Fibroblast of pulmonary artery (primary cell): Measurements from ENCODE around the gene ZDHHC14.
A peak's percentile ranks its signal among the peaks of the same experiment; 100 is the strongest.
"Not testable (repeated sequence)": the region's sequence is repeated elsewhere in the genome, so short reads cannot be mapped to it uniquely, and the experiment has no call there.

Experiments
- DNase-seq: peaks from one replicate; pipeline ENCODE4 v3.0.0-alpha.2; 2010; ENCODE audit warnings: low read depth
- H3K4me3 ChIP-seq: replicated peaks from 2 replicates; pipeline ENCODE4 v1.5.1; 2011; ENCODE audit warnings: low read depth, mild to moderate bottlenecking, control low read depth, low read length, moderate library complexity
- CTCF ChIP-seq: IDR thresholded peaks from 2 replicates; pipeline ENCODE4 v1.5.1; 2011; ENCODE audit warnings: mild to moderate bottlenecking, control low read depth, low read length, inconsistent platforms; ENCODE audit errors: missing control alignments

ZDHHC14 gene

GRCh38 chr6:157557559-157557958 is 176.6 kb downstream of the ZDHHC14 start:
- no peak for TF ChIP-seq CTCF
- no peak overlapping the region for H3K4me3 ChIP-seq
- DNase-seq = no peak

DNA sequence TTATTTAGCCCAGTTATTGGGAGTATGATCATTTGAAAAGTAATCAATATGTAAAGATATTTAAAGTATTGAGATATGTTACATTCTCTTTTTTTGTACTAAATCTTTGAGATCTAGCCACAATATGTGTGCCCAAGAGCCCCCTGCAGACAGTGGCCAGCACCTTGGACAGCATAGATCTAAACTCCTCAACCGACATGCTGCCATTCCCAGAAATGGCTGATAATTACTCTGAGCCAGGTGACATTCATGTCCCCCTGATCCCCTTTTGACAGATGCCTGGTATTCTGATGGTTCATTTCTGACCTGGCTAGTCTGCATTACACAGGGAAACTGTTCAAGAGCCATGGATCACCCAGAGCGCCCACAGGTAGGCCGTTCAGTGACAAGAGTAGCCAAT is 177.1 kb downstream of the ZDHHC14 start:
- H3K4me3 ChIP-seq = no peak overlapping the region
- DNase-seq = peak; percentile 16
- TF ChIP-seq CTCF = no peak

DNA sequence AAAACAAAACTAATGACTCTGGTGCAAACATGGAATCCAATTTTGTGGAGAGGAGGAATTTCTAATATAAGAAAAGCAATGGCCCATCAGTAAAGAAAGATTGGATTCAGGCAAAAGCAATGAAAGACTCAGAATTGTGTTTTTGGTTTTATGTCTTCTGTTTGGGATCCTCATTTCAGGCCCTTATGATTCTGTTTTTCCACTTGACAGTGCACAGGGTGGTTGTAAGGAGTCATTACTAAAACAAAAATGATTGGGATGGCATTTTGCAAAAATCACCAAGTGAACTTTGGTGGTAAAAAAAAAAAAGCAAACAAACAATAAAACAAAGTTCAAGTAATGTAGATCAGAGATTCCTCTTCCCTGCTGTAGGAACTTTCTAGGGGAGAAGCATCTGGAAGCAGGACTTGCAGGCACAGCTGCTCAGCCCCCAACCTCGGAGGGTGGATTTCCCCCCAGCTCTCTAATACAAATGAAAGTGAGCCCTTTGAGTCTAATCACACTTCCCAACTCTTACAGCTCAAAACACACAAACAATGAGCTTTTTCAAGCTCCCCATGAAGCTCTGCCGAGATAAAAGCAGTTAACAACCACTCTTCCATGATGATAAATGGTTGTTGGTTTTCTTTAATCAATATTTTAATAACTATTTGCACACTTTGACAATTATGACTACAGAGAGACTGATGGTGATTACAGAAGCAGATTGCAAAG is 177.7 kb downstream of the ZDHHC14 start:
- no peak overlapping the region for H3K4me3 ChIP-seq
- TF ChIP-seq CTCF = no peak
- DNase-seq = no peak

- TF ChIP-seq CTCF = no peak
- no peak overlapping the region for H3K4me3 ChIP-seq
- no peak for DNase-seq
Observed at GRCh38 chr6:157559201-157559756, 178.3 kb downstream of the ZDHHC14 start.

DNA sequence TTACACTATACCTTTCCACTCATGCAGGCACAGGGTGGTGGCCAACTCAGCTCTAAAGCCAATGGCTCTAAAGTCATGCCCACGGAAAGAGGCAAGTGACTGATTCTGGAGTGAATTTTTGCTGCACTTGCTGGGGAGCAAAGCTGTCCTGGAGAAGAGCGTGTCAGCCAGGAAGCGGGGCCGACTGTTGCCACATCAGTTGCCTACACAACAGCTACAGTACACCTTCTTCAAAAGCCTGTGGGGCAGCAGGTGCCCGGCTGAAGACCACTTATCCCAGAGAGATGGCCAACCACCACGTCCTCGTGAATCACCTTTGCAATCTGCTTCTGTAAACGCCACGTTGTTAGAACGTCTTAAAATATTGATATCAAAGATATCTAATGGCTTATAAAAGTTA is 179.1 kb downstream of the ZDHHC14 start:
- H3K4me3 ChIP-seq, DNase-seq: not testable (repeated sequence)

DNA sequence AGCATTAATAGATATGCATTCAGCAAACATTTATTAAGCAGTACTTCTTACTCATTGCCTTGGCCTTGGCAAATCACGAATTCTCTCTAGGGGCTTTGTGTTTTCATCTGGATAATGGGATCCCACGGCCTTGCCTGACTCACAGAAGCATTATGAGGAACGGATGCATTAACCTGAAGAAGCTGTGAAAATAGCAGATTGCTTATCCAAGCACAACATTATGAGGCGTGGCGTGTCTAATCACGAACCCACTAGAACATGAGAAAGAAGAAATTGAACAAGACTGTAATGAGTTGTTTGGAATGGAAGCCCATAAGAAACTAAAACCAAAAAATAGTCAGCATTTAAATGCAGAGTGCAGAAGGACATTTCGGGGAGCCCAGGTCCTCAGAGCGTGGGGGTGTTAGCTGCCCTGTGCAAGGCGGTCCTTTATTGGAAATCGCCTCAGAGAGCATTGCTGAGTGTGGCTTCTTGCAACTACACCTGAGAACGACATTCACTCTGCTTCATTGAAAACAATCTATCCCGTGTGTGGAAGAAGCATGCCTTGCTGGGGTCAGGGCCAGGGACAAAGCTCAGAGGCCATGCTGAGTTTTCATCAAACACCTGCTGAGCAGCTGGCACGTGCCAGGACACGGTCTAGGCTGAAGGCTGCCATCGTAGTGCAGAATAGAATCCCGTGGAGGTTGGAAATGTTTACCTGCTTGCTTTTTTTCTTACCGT is 179.9 kb downstream of the ZDHHC14 start:
- no peak for TF ChIP-seq CTCF
- no peak for DNase-seq
- H3K4me3 ChIP-seq = no peak overlapping the region

GRCh38 chr6:157561414-157561790 is 180.4 kb downstream of the ZDHHC14 start:
- DNase-seq = no peak
- no peak for TF ChIP-seq CTCF
- H3K4me3 ChIP-seq = no peak overlapping the region
